Activated CD4-positive, alpha-beta T cell treated with anti-CD3 and anti-CD28 coated beads, Interleukin-2, amount 10 ng/mL, durations not matched to agents 7 days and 5 days (primary cell): Measurements from ENCODE around the gene POC1A. TPM values are rescaled to one million over a fixed set of nuclear protein-coding genes. Genes with fewer than 3 reads are reported as not detected.
"Not testable (repeated sequence)": the region's sequence is repeated elsewhere in the genome, so short reads cannot be mapped to it uniquely, and the experiment has no call there.

Experiments
- CTCF ChIA-PET: fragments of 350-600 bp; sonication (Branson Sonifier 250); formaldehyde crosslinking; loops from one replicate; lab custom pipeline; 2021; ENCODE audit warnings: antibody characterized with exemption; lab: Charles Lee
- POLR2A ChIA-PET: fragments of 350-600 bp; sonication (Branson Sonifier 250); formaldehyde crosslinking; loops from one replicate; lab custom pipeline; 2021; ENCODE audit warnings: antibody characterized with exemption; lab: Charles Lee
- DNase-seq: peaks from one replicate; pipeline ENCODE4 v3.0.0-alpha.2; 2020
- H3K27ac Mint-ChIP-seq: one replicate; pipeline ENCODE4 v1.8.0; 2021; ENCODE audit warnings: mild to moderate bottlenecking, moderate library complexity, mixed read lengths
- H3K27me3 Mint-ChIP-seq: one replicate; pipeline ENCODE4 v1.8.0; 2021; ENCODE audit warnings: mixed read lengths
- H3K36me3 Mint-ChIP-seq: one replicate; pipeline ENCODE4 v1.8.0; 2021; ENCODE audit warnings: low read depth, mixed read lengths
- H3K4me1 Mint-ChIP-seq: one replicate; pipeline ENCODE4 v1.8.0; 2021; ENCODE audit warnings: mixed read lengths
- H3K4me3 Mint-ChIP-seq: one replicate; pipeline ENCODE4 v1.8.0; 2021; ENCODE audit warnings: mild to moderate bottlenecking, moderate library complexity, mixed read lengths
- H3K9me3 Mint-ChIP-seq: one replicate; pipeline ENCODE4 v1.8.0; 2021; ENCODE audit warnings: mixed read lengths
- total RNA-seq, 2 experiments: library from RNA; stranded (reverse); gene quantifications; one replicate each; pipeline ENCODE4 v1.2.3, GENCODE V29; 2021

POC1A gene
- total RNA-seq, 2 experiments from 2014 or later = 26.9 to 28.2 TPM

- no peaks in the 10 kb centered on the region for H3K9me3 Mint-ChIP-seq
- ChIA-PET POLR2A (no interaction called here), CTCF (interaction anchor here (0.5 to 1.4 kb wide), 4 partner anchors 16 to 423 kb away, joined by 3 to 5 read pairs (median 4); partner anchors contain the start of gene DUSP7)
- DNase-seq = no peak
- H3K4me3 Mint-ChIP-seq = no peak overlapping the region
- H3K27me3 Mint-ChIP-seq = no peaks in the 10 kb centered on the region
- peaks cover 2% of the 10 kb centered on the region for H3K4me1 Mint-ChIP-seq
- H3K27ac Mint-ChIP-seq = no peak overlapping the region
- H3K36me3 Mint-ChIP-seq = no peaks in the 10 kb centered on the region
These were observed 117.4 kb downstream of the POC1A start for GRCh38 chr3:52036829-52037228.

DNA sequence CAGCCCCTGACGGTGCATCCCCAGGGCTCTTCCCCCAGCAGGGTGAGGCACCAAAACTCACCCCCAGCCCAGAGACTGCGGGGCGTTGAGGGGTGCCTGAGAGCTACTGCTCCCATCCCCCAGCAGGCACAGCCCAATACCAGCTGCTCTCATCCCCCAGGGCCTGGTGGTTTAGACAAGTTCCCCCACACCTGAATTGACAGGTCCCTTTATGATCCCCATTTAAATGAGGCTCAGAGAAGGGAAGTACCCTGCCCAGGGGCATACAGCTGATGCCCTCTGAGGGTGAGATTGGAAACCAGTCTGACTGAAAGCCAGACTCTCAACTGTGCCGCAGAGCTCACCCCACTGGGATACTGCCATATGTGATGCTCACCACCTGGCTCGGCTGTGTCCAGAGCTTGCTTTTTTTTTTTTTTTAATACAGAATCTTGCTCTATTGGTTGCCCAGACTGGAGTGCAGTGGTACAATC lies 118.0 kb downstream of the POC1A start:
- Mint-ChIP-seq H3K9me3 (no peaks in the 10 kb centered on the region), H3K27ac (no peak overlapping the region), H3K4me1 (no peaks in the 10 kb centered on the region), H3K36me3 (no peaks in the 10 kb centered on the region), H3K27me3 (no peaks in the 10 kb centered on the region), H3K4me3 (no peak overlapping the region)
- DNase-seq = no peak
- POLR2A ChIA-PET = no interaction called here
- CTCF ChIA-PET = interaction anchor here (0.6 to 1.4 kb wide), 5 partner anchors 17 to 32 kb away, joined by 3 to 5 read pairs (median 4); partner anchors contain the start of gene DUSP7

GRCh38 chr3:52034651-52035050 lies 119.6 kb downstream of the POC1A start:
- no peaks in the 10 kb centered on the region for H3K4me1 Mint-ChIP-seq
- no peaks in the 10 kb centered on the region for H3K27me3 Mint-ChIP-seq
- CTCF ChIA-PET = no interaction called here
- no peak overlapping the region for H3K27ac Mint-ChIP-seq
- no peaks in the 10 kb centered on the region for H3K36me3 Mint-ChIP-seq
- no peaks in the 10 kb centered on the region for H3K9me3 Mint-ChIP-seq
- no peak for DNase-seq
- H3K4me3 Mint-ChIP-seq = no peak overlapping the region
- POLR2A ChIA-PET = no interaction called here

GRCh38 chr3:52034212-52034611 lies 120.0 kb downstream of the POC1A start:
- Mint-ChIP-seq H3K36me3 (no peaks in the 10 kb centered on the region), H3K9me3 (no peaks in the 10 kb centered on the region), H3K4me1 (no peaks in the 10 kb centered on the region), H3K27ac (no peak overlapping the region), H3K27me3 (no peaks in the 10 kb centered on the region), H3K4me3 (no peak overlapping the region)
- CTCF ChIA-PET = no interaction called here
- POLR2A ChIA-PET = no interaction called here
- no peak for DNase-seq

DNA sequence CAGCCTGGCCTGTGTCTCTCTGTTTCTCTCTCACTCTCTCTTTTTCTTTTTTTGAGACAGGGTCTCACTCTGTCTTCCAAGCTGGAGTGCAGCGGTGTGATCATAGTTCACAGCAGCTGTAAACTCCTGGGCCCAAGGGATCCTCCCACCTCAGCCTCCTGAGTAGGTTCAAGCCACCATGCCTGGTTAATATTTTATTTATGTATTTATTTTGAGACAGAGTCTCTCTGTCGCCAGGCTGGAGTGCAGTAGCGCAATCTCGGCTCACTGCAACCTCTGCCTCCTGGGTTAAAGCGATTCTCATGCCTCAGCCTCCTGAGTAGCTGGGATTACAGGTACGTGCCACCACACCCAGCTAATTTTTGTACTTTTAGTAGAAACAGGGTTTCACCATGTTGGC lies 120.5 kb downstream of the POC1A start:
- H3K27ac Mint-ChIP-seq, H3K4me1 Mint-ChIP-seq, H3K27me3 Mint-ChIP-seq, H3K4me3 Mint-ChIP-seq, H3K9me3 Mint-ChIP-seq, DNase-seq, POLR2A ChIA-PET, H3K36me3 Mint-ChIP-seq: not testable (repeated sequence)
- CTCF ChIA-PET = interaction anchor here (0.6 to 0.8 kb wide), 2 partner anchors 17 to 19 kb away, joined by 3 read pairs; no protein-coding TSS in a partner anchor

- no peak overlapping the region for H3K4me3 Mint-ChIP-seq
- H3K36me3 Mint-ChIP-seq = no peaks in the 10 kb centered on the region
- DNase-seq = no peak
- ChIA-PET CTCF (interaction anchor here (0.6 to 0.8 kb wide), 2 partner anchors 18 to 20 kb away, joined by 3 read pairs; no protein-coding TSS in a partner anchor), POLR2A (no interaction called here)
- H3K27me3 Mint-ChIP-seq = no peaks in the 10 kb centered on the region
- H3K4me1 Mint-ChIP-seq = no peaks in the 10 kb centered on the region
- no peak overlapping the region for H3K27ac Mint-ChIP-seq
- no peaks in the 10 kb centered on the region for H3K9me3 Mint-ChIP-seq
These were observed 121.4 kb downstream of the POC1A start for GRCh38 chr3:52032702-52033408.

DNA sequence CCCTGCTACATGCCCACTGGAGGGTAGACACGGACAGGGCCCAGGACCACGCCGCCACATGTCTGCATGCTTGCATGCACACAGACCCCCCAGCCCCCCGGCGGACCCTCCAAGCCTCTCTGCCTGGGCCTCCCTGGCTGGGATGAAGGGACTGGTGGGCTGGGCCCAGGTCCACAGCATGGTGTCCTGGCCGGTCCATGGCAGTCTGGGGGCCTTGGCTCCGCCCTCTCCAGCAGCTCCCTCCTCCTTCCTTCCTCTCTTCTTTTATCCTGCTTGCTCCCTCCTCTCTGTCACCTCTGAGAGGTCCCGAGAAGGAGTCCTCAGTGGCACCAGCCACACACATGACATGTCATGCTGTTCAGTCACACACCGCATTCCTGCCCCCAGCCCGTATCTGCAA lies 122.3 kb downstream of the POC1A start:
- no peaks in the 10 kb centered on the region for H3K9me3 Mint-ChIP-seq
- no peak overlapping the region for H3K27ac Mint-ChIP-seq
- no peaks in the 10 kb centered on the region for H3K27me3 Mint-ChIP-seq
- CTCF ChIA-PET = no interaction called here
- H3K4me3 Mint-ChIP-seq = no peak overlapping the region
- POLR2A ChIA-PET = no interaction called here
- no peaks in the 10 kb centered on the region for H3K36me3 Mint-ChIP-seq
- H3K4me1 Mint-ChIP-seq = no peaks in the 10 kb centered on the region
- DNase-seq = no peak

GRCh38 chr3:52030714-52031310 lies 123.4 kb downstream of the POC1A start:
- H3K36me3 Mint-ChIP-seq = no peaks in the 10 kb centered on the region
- no peaks in the 10 kb centered on the region for H3K4me1 Mint-ChIP-seq
- H3K4me3 Mint-ChIP-seq = no peak overlapping the region
- H3K27me3 Mint-ChIP-seq = no peaks in the 10 kb centered on the region
- no peak for DNase-seq
- no peak overlapping the region for H3K27ac Mint-ChIP-seq
- CTCF ChIA-PET = interaction anchor here (0.7 kb wide), 1 partner anchor 9 kb away, joined by 3 read pairs; no protein-coding TSS in a partner anchor
- POLR2A ChIA-PET = interaction anchor here (0.9 kb wide), 1 partner anchor 10 kb away, joined by 3 read pairs; no protein-coding TSS in a partner anchor
- no peaks in the 10 kb centered on the region for H3K9me3 Mint-ChIP-seq

DNA sequence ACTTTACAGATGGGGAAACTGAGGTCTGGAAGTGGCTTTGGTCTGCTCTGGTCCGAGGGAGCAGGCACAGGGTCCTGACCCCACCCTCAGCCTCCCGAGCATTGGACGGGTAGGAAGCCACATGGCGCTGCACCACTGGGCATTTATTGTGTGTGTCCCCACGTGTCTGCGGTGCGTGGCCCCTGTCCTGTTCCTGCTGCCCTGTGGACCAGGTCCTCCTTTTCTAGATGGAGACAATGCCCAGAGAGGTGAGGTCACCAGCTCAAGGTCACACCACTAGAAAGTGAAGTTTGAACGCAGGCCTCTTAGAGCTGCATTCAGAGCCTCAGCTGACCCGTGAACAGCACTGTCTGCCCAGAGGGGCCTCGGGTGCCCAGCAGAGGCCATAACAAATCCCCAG lies 124.7 kb downstream of the POC1A start:
- POLR2A ChIA-PET = no interaction called here

GRCh38 chr3:52029053-52029452 lies 125.2 kb downstream of the POC1A start:
- no peaks in the 10 kb centered on the region for H3K27me3 Mint-ChIP-seq
- no peak for DNase-seq
- no peak overlapping the region for H3K27ac Mint-ChIP-seq
- H3K9me3 Mint-ChIP-seq = no peaks in the 10 kb centered on the region
- no peaks in the 10 kb centered on the region for H3K4me1 Mint-ChIP-seq
- no peak overlapping the region for H3K4me3 Mint-ChIP-seq
- H3K36me3 Mint-ChIP-seq = no peaks in the 10 kb centered on the region
- ChIA-PET POLR2A (interaction anchor here (0.5 kb wide), 1 partner anchor 34 kb away, joined by 3 read pairs; no protein-coding TSS in a partner anchor), CTCF (interaction anchor here (0.5 to 2.4 kb wide), 3 partner anchors 24 to 1247 kb away, joined by 3 to 6 read pairs (median 5); no protein-coding TSS in a partner anchor)

More for the DNA sequence above, 124.7 kb downstream of the POC1A start:
- H3K4me3 Mint-ChIP-seq = no peak overlapping the region
- no peak for DNase-seq
- no peak overlapping the region for H3K27ac Mint-ChIP-seq
- H3K27me3 Mint-ChIP-seq = no peaks in the 10 kb centered on the region
- CTCF ChIA-PET = interaction anchor here (0.5 to 0.8 kb wide), 2 partner anchors 25 to 1247 kb away, joined by 3 to 5 read pairs; no protein-coding TSS in a partner anchor
- H3K36me3 Mint-ChIP-seq = no peaks in the 10 kb centered on the region
- no peaks in the 10 kb centered on the region for H3K4me1 Mint-ChIP-seq
- H3K9me3 Mint-ChIP-seq = no peaks in the 10 kb centered on the region

DNA sequence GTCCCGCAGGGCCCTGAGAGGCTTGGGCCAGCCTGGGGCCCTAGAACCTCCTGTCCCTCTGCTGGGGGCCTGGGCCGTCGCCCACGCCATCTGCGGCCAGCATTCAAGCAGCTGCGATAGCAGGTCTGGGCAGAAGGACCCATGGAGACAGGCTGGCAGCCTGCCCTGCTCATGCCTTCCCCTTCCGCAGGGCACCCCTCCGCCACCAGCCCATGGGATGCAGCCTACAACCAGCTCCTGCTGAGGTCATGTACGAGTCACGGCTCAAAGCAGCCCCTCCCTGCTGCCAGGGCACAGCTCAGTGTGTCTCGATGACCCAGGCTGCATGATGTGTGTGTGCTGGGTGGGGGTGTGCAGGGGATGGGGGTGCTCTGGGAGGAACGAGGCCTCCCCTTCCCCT lies 125.7 kb downstream of the POC1A start:
- ChIA-PET CTCF (interaction anchor here (0.8 to 2.4 kb wide), 2 partner anchors 24 kb away, joined by 3 to 6 read pairs; no protein-coding TSS in a partner anchor), POLR2A (interaction anchor here (0.5 kb wide), 1 partner anchor 34 kb away, joined by 3 read pairs; no protein-coding TSS in a partner anchor)
- no peaks in the 10 kb centered on the region for H3K4me1 Mint-ChIP-seq
- no peaks in the 10 kb centered on the region for H3K27me3 Mint-ChIP-seq
- no peak overlapping the region for H3K27ac Mint-ChIP-seq
- no peak for DNase-seq
- no peaks in the 10 kb centered on the region for H3K9me3 Mint-ChIP-seq
- no peaks in the 10 kb centered on the region for H3K36me3 Mint-ChIP-seq
- H3K4me3 Mint-ChIP-seq = no peak overlapping the region

DNA sequence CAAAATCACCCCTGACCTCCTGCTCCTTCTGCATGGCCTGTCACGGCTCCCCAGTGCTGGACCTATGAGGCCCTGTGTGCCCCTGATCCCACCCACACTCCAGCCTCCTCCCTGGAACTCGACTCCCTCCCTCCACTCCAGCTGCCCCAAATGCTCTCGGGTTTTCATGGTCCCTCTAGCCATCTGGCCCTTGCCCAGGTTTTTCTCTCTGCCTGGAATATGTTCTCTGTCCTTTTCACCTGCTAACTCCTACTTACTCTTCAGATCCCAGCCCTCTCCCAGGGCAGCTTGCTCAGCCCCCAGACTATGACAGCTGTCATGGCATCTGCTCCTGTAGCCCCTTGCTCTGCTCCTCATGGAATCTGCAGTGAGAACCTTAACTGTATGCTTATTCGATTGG lies 128.2 kb downstream of the POC1A start:
- no peaks in the 10 kb centered on the region for H3K36me3 Mint-ChIP-seq
- no peak overlapping the region for H3K4me3 Mint-ChIP-seq
- H3K4me1 Mint-ChIP-seq = no peaks in the 10 kb centered on the region
- no peaks in the 10 kb centered on the region for H3K9me3 Mint-ChIP-seq
- POLR2A ChIA-PET = no interaction called here
- no peak overlapping the region for H3K27ac Mint-ChIP-seq
- CTCF ChIA-PET = no interaction called here
- DNase-seq = no peak
- no peaks in the 10 kb centered on the region for H3K27me3 Mint-ChIP-seq

- Mint-ChIP-seq H3K4me1 (no peaks in the 10 kb centered on the region), H3K27ac (no peak overlapping the region), H3K27me3 (no peaks in the 10 kb centered on the region), H3K4me3 (no peak overlapping the region), H3K9me3 (no peaks in the 10 kb centered on the region), H3K36me3 (no peaks in the 10 kb centered on the region)
- ChIA-PET CTCF (interaction anchor here (0.5 to 0.6 kb wide), 2 partner anchors 21 to 912 kb away, joined by 3 to 7 read pairs; no protein-coding TSS in a partner anchor), POLR2A (no interaction called here)
- no peak for DNase-seq
These were observed 128.8 kb downstream of the POC1A start for GRCh38 chr3:52025453-52025852.
